Measurements from ENCODE around the gene OR1A2. TPM values are rescaled to one million over a fixed set of nuclear protein-coding genes. Genes with fewer than 3 reads are reported as not detected.
A peak's percentile ranks its signal among the peaks of the same experiment; 100 is the strongest.
"Not testable (repeated sequence)": the region's sequence is repeated elsewhere in the genome, so short reads cannot be mapped to it uniquely, and the experiment has no call there.

OR1A2 gene
- total and polyA plus RNA-seq, 5 donors from 2014 or later, result not detected

GRCh38 chr17:3219978-3220377, 22.7 kb downstream of the OR1A2 start:
- H3K9me3 Mint-ChIP-seq; H3K36me3 ChIP-seq (ENCODE audit: control insufficient read depth, insufficient read depth, low read length); H3K27me3 Mint-ChIP-seq: not testable (repeated sequence)

DNA sequence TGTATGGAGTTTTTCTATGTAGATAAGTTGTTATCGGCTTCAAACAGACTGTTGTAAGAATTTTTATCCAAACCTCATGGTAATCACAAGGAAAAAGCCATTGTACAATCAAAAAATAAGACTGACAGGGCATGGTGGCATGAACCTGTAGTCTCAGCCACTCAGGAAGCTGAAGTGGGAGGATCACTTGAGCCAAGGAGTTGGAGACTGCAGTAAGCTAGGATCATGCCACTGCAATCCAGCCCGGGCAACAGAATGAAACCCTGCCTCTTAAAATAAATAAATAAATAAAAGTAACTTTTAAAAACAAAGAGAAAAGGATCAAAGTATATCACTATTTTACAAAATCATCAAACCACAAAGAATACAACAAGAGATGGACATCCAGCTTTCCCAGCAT, 24.5 kb downstream of the OR1A2 start:
- peaks cover 0 to 10% (median 4%) of the 10 kb centered on the region in 7 donors for H3K9me3 Mint-ChIP-seq
- H3K27me3 Mint-ChIP-seq, result peaks cover 6% of the 10 kb centered on the region
- H3K4me1 ChIP-seq (ENCODE audit: control insufficient read depth, insufficient read depth, low read length, poor library complexity, severe bottlenecking), result no peaks in the 10 kb centered on the region
- H3K27ac Mint-ChIP-seq, result peak overlapping the region in 1 of 3 donors; percentile 52
- DNase-seq (peak in 1 of 3 donors; percentile 4), ATAC-seq (ENCODE audit: low read depth in 2 of 2) (no peak)
- no peaks in the 10 kb centered on the region for H3K27me3 ChIP-seq (ENCODE audit: control insufficient read depth, insufficient read depth, low read length)
- H3K4me3 ChIP-seq (ENCODE audit: low read depth, low read length), result no peak overlapping the region
- no peak overlapping the region for H3K27ac ChIP-seq (ENCODE audit: insufficient read depth, low read length, poor library complexity, severe bottlenecking)
- no peaks in the 10 kb centered on the region for H3K36me3 ChIP-seq (ENCODE audit: control insufficient read depth, insufficient read depth, low read length)
- peaks cover 11 to 15% (median 12%) of the 10 kb centered on the region in 4 donors for H3K4me1 Mint-ChIP-seq
- H3K9me3 ChIP-seq (ENCODE audit: control insufficient read depth in 2 of 2, low read length in 2 of 2), result no peaks in the 10 kb centered on the region
- H3K36me3 Mint-ChIP-seq, result peaks cover 6% of the 10 kb centered on the region
- H3K4me3 Mint-ChIP-seq, result peak overlapping the region in 2 of 4 donors; percentile 59 to 68

More at GRCh38 chr17:3219978-3220377, 22.7 kb downstream of the OR1A2 start:
- H3K27me3 ChIP-seq (ENCODE audit: control insufficient read depth, insufficient read depth, low read length); H3K36me3 Mint-ChIP-seq; H3K9me3 ChIP-seq (ENCODE audit: control insufficient read depth in 2 of 2, low read length in 2 of 2); H3K4me3 ChIP-seq (ENCODE audit: low read depth, low read length); H3K4me1 ChIP-seq (ENCODE audit: control insufficient read depth, insufficient read depth, low read length, poor library complexity, severe bottlenecking); ATAC-seq (ENCODE audit: low read depth in 2 of 2); H3K27ac ChIP-seq (ENCODE audit: insufficient read depth, low read length, poor library complexity, severe bottlenecking); DNase-seq; H3K27ac Mint-ChIP-seq: not testable (repeated sequence)
- peaks cover 11 to 15% (median 12%) of the 10 kb centered on the region in 4 donors for H3K4me1 Mint-ChIP-seq
- peak overlapping the region in 1 of 4 donors; percentile 17 for H3K4me3 Mint-ChIP-seq

GRCh38 chr17:3222505-3222904, 25.2 kb downstream of the OR1A2 start:
- Histone ChIP-seq H3K4me3 (ENCODE audit: low read depth, low read length) (peak overlapping the region; percentile 46), H3K4me1 (ENCODE audit: control insufficient read depth, insufficient read depth, low read length, poor library complexity, severe bottlenecking) (no peaks in the 10 kb centered on the region), H3K27ac (ENCODE audit: insufficient read depth, low read length, poor library complexity, severe bottlenecking) (no peak overlapping the region), H3K27me3 (ENCODE audit: control insufficient read depth, insufficient read depth, low read length) (no peaks in the 10 kb centered on the region), H3K36me3 (ENCODE audit: control insufficient read depth, insufficient read depth, low read length) (no peaks in the 10 kb centered on the region), H3K9me3 (ENCODE audit: control insufficient read depth in 2 of 2, low read length in 2 of 2) (no peaks in the 10 kb centered on the region)
- no peak for ATAC-seq (ENCODE audit: low read depth in 2 of 2)
- Mint-ChIP-seq H3K36me3 (peaks cover 6% of the 10 kb centered on the region), H3K27ac (peak overlapping the region in 2 of 3 donors; percentile 21 to 52), H3K9me3 (peaks cover 0 to 7% (median 4%) of the 10 kb centered on the region in 7 donors), H3K4me3 (peak overlapping the region in 3 of 4 donors; percentile 2 to 68 (median 59)), H3K27me3 (peaks cover 6% of the 10 kb centered on the region), H3K4me1 (peaks cover 11 to 15% (median 12%) of the 10 kb centered on the region in 4 donors)
- DNase-seq, result peak in 1 of 3 donors; percentile 53

DNA sequence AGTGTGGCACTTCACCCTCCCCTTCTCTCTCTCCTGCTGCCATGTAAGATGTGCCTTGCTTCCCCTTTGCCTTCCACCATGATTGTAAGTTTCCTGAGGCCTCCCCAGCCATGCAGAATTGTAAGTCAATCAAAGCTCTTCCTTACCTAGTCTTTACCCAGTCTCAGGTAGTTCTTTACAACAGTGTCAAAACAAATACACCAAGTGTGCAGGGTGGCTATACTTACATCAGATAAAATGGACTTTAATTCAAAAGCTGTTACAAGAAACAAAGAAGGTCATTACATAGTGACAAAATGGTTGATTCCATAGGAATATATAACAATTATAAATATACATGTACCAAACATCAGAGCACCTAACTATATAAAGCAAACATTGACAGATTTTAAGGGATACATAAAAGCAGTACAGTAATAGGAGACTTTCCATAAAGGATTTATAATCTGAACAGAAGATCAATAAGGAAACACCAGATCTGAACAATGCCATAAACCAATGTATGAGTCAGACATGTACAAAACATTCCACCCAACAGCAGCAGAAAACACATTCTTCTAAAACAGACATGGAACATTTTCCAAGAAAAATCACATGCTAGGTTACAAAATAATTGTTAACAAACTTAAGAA, 27.5 kb downstream of the OR1A2 start:
- not testable (repeated sequence) for H3K27me3 Mint-ChIP-seq; H3K27ac Mint-ChIP-seq; H3K9me3 Mint-ChIP-seq; H3K27ac ChIP-seq (ENCODE audit: insufficient read depth, low read length, poor library complexity, severe bottlenecking); H3K27me3 ChIP-seq (ENCODE audit: control insufficient read depth, insufficient read depth, low read length); H3K9me3 ChIP-seq (ENCODE audit: control insufficient read depth in 2 of 2, low read length in 2 of 2); ATAC-seq (ENCODE audit: low read depth in 2 of 2); H3K4me3 ChIP-seq (ENCODE audit: low read depth, low read length); H3K36me3 Mint-ChIP-seq; H3K36me3 ChIP-seq (ENCODE audit: control insufficient read depth, insufficient read depth, low read length); DNase-seq; H3K4me1 ChIP-seq (ENCODE audit: control insufficient read depth, insufficient read depth, low read length, poor library complexity, severe bottlenecking)
- peak overlapping the region in 1 of 4 donors; percentile 49 for H3K4me3 Mint-ChIP-seq
- peaks cover 11 to 15% (median 12%) of the 10 kb centered on the region in 4 donors for H3K4me1 Mint-ChIP-seq

GRCh38 chr17:3232300-3232699, 35.0 kb downstream of the OR1A2 start:
- not testable (repeated sequence) for H3K4me1 Mint-ChIP-seq; H3K4me3 Mint-ChIP-seq; H3K36me3 Mint-ChIP-seq; H3K27me3 ChIP-seq (ENCODE audit: control insufficient read depth, insufficient read depth, low read length); H3K4me1 ChIP-seq (ENCODE audit: control insufficient read depth, insufficient read depth, low read length, poor library complexity, severe bottlenecking); H3K27ac Mint-ChIP-seq; H3K27ac ChIP-seq (ENCODE audit: insufficient read depth, low read length, poor library complexity, severe bottlenecking); H3K36me3 ChIP-seq (ENCODE audit: control insufficient read depth, insufficient read depth, low read length); H3K9me3 ChIP-seq (ENCODE audit: control insufficient read depth in 2 of 2, low read length in 2 of 2); H3K27me3 Mint-ChIP-seq; DNase-seq; H3K4me3 ChIP-seq (ENCODE audit: low read depth, low read length); H3K9me3 Mint-ChIP-seq; ATAC-seq (ENCODE audit: low read depth in 2 of 2)

- not testable (repeated sequence) for H3K4me1 ChIP-seq (ENCODE audit: control insufficient read depth, insufficient read depth, low read length, poor library complexity, severe bottlenecking); ATAC-seq (ENCODE audit: low read depth in 2 of 2); H3K27me3 Mint-ChIP-seq; DNase-seq; H3K4me3 Mint-ChIP-seq; H3K27me3 ChIP-seq (ENCODE audit: control insufficient read depth, insufficient read depth, low read length); H3K36me3 ChIP-seq (ENCODE audit: control insufficient read depth, insufficient read depth, low read length); H3K4me3 ChIP-seq (ENCODE audit: low read depth, low read length); H3K9me3 Mint-ChIP-seq; H3K9me3 ChIP-seq (ENCODE audit: control insufficient read depth in 2 of 2, low read length in 2 of 2); H3K27ac Mint-ChIP-seq; H3K27ac ChIP-seq (ENCODE audit: insufficient read depth, low read length, poor library complexity, severe bottlenecking); H3K4me1 Mint-ChIP-seq; H3K36me3 Mint-ChIP-seq
Measured at GRCh38 chr17:3238685-3239084, 41.4 kb downstream of the OR1A2 start.

- not testable (repeated sequence) for H3K36me3 ChIP-seq (ENCODE audit: control insufficient read depth, insufficient read depth, low read length); H3K27me3 ChIP-seq (ENCODE audit: control insufficient read depth, insufficient read depth, low read length); H3K36me3 Mint-ChIP-seq; H3K4me1 ChIP-seq (ENCODE audit: control insufficient read depth, insufficient read depth, low read length, poor library complexity, severe bottlenecking); H3K27ac ChIP-seq (ENCODE audit: insufficient read depth, low read length, poor library complexity, severe bottlenecking); DNase-seq; H3K27ac Mint-ChIP-seq; H3K27me3 Mint-ChIP-seq; H3K9me3 Mint-ChIP-seq; H3K4me3 ChIP-seq (ENCODE audit: low read depth, low read length); ATAC-seq (ENCODE audit: low read depth in 2 of 2); H3K4me3 Mint-ChIP-seq; H3K4me1 Mint-ChIP-seq; H3K9me3 ChIP-seq (ENCODE audit: control insufficient read depth in 2 of 2, low read length in 2 of 2)
Measured at GRCh38 chr17:3241044-3241443, 43.7 kb downstream of the OR1A2 start.

- ATAC-seq (ENCODE audit: low read depth in 2 of 2); H3K36me3 ChIP-seq (ENCODE audit: control insufficient read depth, insufficient read depth, low read length); DNase-seq; H3K4me3 Mint-ChIP-seq; H3K36me3 Mint-ChIP-seq; H3K9me3 ChIP-seq (ENCODE audit: control insufficient read depth in 2 of 2, low read length in 2 of 2); H3K4me1 ChIP-seq (ENCODE audit: control insufficient read depth, insufficient read depth, low read length, poor library complexity, severe bottlenecking); H3K27ac ChIP-seq (ENCODE audit: insufficient read depth, low read length, poor library complexity, severe bottlenecking); H3K27ac Mint-ChIP-seq; H3K4me1 Mint-ChIP-seq; H3K27me3 Mint-ChIP-seq; H3K4me3 ChIP-seq (ENCODE audit: low read depth, low read length); H3K9me3 Mint-ChIP-seq; H3K27me3 ChIP-seq (ENCODE audit: control insufficient read depth, insufficient read depth, low read length): not testable (repeated sequence)
Measured at GRCh38 chr17:3244841-3245240, 47.5 kb downstream of the OR1A2 start.
